SK-N-SH treated with all-trans-retinoic acid at 6 μM for 48 hours (cell line): ENCODE data around the gene PRKRIP1.
A peak's percentile ranks its signal among the peaks of the same experiment; 100 is the strongest.

Experiments used
- ATAC-seq: fragments of 200-7000 bp; cut with Tn5 transposase; 3 replicates; pipeline ENCODE4 v1.9.1; 2020; ENCODE audit warnings: mild to moderate bottlenecking, moderate library complexity
- ARNTL ChIP-seq: fragments of 450-650 bp; formaldehyde crosslinking; IDR thresholded peaks from 2 replicates; pipeline ENCODE4 v1.5.0; 2020; ENCODE audit warnings: low read depth, mild to moderate bottlenecking, moderate library complexity, borderline replicate concordance
- BACH2 ChIP-seq: fragments of 250-450 bp; sonication (Bioruptor Pico); IDR thresholded peaks from 2 replicates; pipeline ENCODE4 v1.9.0; 2021; ENCODE audit warnings: mild to moderate bottlenecking, borderline replicate concordance
- CSDC2 ChIP-seq: fragments of 250-450 bp; sonication (Bioruptor Pico); IDR thresholded peaks from 2 replicates; pipeline ENCODE4 v1.5.0; 2020; ENCODE audit warnings: mild to moderate bottlenecking, moderate library complexity
- GLIS3 ChIP-seq: fragments of 250-450 bp; sonication (Bioruptor Pico); IDR thresholded peaks from 2 replicates; pipeline ENCODE4 v1.5.0; 2020; ENCODE audit warnings: mild to moderate bottlenecking, moderate library complexity
- ISL1 ChIP-seq: fragments of 250-450 bp; sonication (Bioruptor Pico); IDR thresholded peaks from 2 replicates; pipeline ENCODE4 v2.1.2; 2022; ENCODE audit warnings: mild to moderate bottlenecking, moderate library complexity
- OSR1 ChIP-seq: fragments of 250-450 bp; sonication (Bioruptor Pico); IDR thresholded peaks from 2 replicates; pipeline ENCODE4 v1.8.0; 2022; ENCODE audit warnings: moderate library complexity, mild to moderate bottlenecking, inconsistent platforms
- RARB ChIP-seq: fragments of 250-450 bp; sonication (Bioruptor Pico); IDR thresholded peaks from 2 replicates; pipeline ENCODE4 v1.8.0; 2021; ENCODE audit warnings: mild to moderate bottlenecking, moderate library complexity
- SNAI2 ChIP-seq: fragments of 250-450 bp; sonication (Bioruptor Pico); IDR thresholded peaks from 2 replicates; pipeline ENCODE4 v1.5.0; 2020; ENCODE audit warnings: mild to moderate bottlenecking, moderate library complexity
- TCF4 ChIP-seq: fragments of 250-450 bp; sonication (Bioruptor Pico); IDR thresholded peaks from 2 replicates; pipeline ENCODE4 v1.8.0; 2021; ENCODE audit warnings: mild to moderate bottlenecking, moderate library complexity, borderline replicate concordance
- TOX ChIP-seq: fragments of 250-450 bp; sonication (Bioruptor Pico); IDR thresholded peaks from 2 replicates; pipeline ENCODE4 v1.8.0; 2021; ENCODE audit warnings: mild to moderate bottlenecking, moderate library complexity, borderline replicate concordance
- ZC3H10 ChIP-seq: fragments of 250-450 bp; sonication (Bioruptor Pico); IDR thresholded peaks from 2 replicates; pipeline ENCODE4 v1.5.1; 2021; ENCODE audit warnings: mild to moderate bottlenecking, moderate library complexity
- ZFP3 ChIP-seq: fragments of 250-450 bp; sonication (Bioruptor Pico); IDR thresholded peaks from 2 replicates; pipeline ENCODE4 v1.5.0; 2020; ENCODE audit warnings: mild to moderate bottlenecking, moderate library complexity
- ZFP30 ChIP-seq: fragments of 450-650 bp; formaldehyde crosslinking; IDR thresholded peaks from 2 replicates; pipeline ENCODE4 v1.5.0; 2022; ENCODE audit warnings: mild to moderate bottlenecking, moderate library complexity
- ZNF565 ChIP-seq: fragments of 450-650 bp; formaldehyde crosslinking; conservative IDR thresholded peaks from 2 replicates; pipeline ENCODE4 v1.5.0; 2020; ENCODE audit warnings: low read depth, mild to moderate bottlenecking, moderate library complexity
- ZNF70 ChIP-seq: fragments of 450-650 bp; formaldehyde crosslinking; IDR thresholded peaks from 2 replicates; pipeline ENCODE4 v1.5.0; 2020; ENCODE audit warnings: mild to moderate bottlenecking, moderate library complexity
- ZNF8 ChIP-seq: fragments of 450-650 bp; formaldehyde crosslinking; IDR thresholded peaks from 2 replicates; pipeline ENCODE4 v1.5.0; 2020; ENCODE audit warnings: mild to moderate bottlenecking, moderate library complexity
- TF ChIP-seq, protein P1 (sequence below): fragments of 250-450 bp; sonication (Bioruptor Pico); IDR thresholded peaks from 2 replicates; pipeline ENCODE4 v1.5.1; 2020; ENCODE audit warnings: low read depth, mild to moderate bottlenecking, moderate library complexity
- TF ChIP-seq, protein P2 (sequence below): fragments of 250-450 bp; sonication (Bioruptor Pico); IDR thresholded peaks from 2 replicates; pipeline ENCODE4 v1.5.1; 2021; ENCODE audit warnings: mild to moderate bottlenecking, moderate library complexity
- TF ChIP-seq, protein P3 (sequence below): fragments of 250-450 bp; sonication (Bioruptor Pico); IDR thresholded peaks from 2 replicates; pipeline ENCODE4 v1.5.0; 2020; ENCODE audit warnings: mild to moderate bottlenecking, moderate library complexity

PRKRIP1 gene

DNA sequence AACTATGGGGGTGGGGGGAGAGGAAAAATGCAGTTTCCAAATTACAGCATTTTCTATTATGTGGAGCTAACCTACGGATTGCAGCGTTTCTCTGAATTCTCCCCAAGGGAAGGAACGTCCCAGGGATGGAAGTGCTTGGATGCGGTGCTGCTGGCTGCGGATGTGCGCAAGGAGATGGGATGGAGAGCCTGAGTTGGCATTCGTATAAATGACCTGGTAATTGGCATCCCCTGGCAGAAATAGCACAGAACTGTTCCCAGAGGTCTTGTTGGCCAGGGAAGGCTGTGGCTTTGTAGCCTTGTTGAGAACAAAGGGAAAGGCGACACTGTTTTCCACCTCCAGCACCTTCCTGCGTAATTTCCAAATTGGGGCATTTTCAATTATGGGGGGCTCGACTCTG, 40.0 kb downstream of the PRKRIP1 start:
- TF ChIP-seq ZC3H10 (CRISPR knock-in tag) (no peak), TCF4 (CRISPR knock-in tag) (no peak), RARB (CRISPR knock-in tag) (no peak), ZNF565 (CRISPR knock-in tag) (no peak), ZNF8 (CRISPR knock-in tag) (no peak), ISL1 (CRISPR knock-in tag) (no peak), ARNTL (CRISPR knock-in tag) (no peak), ZFP30 (CRISPR knock-in tag) (no peak), CSDC2 (CRISPR knock-in tag) (no peak), OSR1 (CRISPR knock-in tag) (no peak), TOX (CRISPR knock-in tag) (no peak), SNAI2 (no peak)
- TF ChIP-seq, protein P1, sequence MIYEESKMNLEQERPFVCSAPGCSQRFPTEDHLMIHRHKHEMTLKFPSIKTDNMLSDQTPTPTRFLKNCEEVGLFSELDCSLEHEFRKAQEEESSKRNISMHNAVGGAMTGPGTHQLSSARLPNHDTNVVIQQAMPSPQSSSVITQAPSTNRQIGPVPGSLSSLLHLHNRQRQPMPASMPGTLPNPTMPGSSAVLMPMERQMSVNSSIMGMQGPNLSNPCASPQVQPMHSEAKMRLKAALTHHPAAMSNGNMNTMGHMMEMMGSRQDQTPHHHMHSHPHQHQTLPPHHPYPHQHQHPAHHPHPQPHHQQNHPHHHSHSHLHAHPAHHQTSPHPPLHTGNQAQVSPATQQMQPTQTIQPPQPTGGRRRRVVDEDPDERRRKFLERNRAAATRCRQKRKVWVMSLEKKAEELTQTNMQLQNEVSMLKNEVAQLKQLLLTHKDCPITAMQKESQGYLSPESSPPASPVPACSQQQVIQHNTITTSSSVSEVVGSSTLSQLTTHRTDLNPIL, result no peak
- TF ChIP-seq, protein P2, sequence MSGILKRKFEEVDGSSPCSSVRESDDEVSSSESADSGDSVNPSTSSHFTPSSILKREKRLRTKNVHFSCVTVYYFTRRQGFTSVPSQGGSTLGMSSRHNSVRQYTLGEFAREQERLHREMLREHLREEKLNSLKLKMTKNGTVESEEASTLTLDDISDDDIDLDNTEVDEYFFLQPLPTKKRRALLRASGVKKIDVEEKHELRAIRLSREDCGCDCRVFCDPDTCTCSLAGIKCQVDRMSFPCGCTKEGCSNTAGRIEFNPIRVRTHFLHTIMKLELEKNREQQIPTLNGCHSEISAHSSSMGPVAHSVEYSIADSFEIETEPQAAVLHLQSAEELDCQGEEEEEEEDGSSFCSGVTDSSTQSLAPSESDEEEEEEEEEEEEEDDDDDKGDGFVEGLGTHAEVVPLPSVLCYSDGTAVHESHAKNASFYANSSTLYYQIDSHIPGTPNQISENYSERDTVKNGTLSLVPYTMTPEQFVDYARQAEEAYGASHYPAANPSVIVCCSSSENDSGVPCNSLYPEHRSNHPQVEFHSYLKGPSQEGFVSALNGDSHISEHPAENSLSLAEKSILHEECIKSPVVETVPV, result no peak
- ATAC-seq, result no peak

DNA sequence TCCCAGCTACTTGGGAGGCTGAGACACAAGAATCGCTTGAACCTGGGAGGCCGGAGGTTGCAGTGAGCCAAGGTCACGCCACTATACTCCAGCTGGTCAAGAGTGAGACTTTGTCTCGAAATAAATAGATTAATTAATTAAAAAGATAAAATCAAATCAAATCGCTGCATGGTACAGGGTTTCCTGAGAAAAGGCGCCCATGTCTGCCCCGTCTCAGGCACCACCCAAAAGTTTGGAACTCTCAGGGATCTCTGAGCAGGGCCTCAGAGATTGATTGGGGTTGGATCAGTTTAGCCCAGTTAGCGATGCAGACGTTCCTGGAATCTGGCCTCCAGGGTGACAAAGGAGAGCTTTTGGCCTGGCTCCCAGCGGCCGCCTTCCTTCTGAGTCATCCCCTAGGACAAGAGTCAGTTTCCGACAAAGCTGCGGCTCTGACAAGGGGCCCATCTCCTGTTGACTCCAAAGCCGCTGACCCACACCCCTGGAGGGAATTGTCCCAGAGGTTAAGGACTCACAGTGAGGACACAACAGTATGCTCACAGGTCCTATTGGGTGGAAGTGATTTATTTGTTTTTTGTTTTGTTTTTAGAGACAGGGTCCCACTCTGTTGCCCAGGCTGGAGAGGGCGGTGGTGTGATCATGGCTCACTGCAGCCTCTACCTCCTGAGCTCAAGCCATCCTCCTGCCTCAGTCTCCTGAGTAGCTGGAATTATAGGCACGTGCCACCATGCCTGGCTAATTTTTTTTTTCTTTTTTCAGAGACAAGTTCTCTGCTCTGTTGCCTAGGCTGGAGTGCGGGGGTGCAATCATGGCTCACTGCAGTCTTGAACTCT, 44.0 kb downstream of the PRKRIP1 start:
- no peak for TF ChIP-seq ARNTL (CRISPR knock-in tag)
- no peak for TF ChIP-seq ZC3H10 (CRISPR knock-in tag)
- TF ChIP-seq ZFP3 (CRISPR knock-in tag), result 0 out of 2 replicates have a peak, but pooled peaks have one; percentile 43
- TF ChIP-seq GLIS3, result no peak
- TF ChIP-seq, protein P3, sequence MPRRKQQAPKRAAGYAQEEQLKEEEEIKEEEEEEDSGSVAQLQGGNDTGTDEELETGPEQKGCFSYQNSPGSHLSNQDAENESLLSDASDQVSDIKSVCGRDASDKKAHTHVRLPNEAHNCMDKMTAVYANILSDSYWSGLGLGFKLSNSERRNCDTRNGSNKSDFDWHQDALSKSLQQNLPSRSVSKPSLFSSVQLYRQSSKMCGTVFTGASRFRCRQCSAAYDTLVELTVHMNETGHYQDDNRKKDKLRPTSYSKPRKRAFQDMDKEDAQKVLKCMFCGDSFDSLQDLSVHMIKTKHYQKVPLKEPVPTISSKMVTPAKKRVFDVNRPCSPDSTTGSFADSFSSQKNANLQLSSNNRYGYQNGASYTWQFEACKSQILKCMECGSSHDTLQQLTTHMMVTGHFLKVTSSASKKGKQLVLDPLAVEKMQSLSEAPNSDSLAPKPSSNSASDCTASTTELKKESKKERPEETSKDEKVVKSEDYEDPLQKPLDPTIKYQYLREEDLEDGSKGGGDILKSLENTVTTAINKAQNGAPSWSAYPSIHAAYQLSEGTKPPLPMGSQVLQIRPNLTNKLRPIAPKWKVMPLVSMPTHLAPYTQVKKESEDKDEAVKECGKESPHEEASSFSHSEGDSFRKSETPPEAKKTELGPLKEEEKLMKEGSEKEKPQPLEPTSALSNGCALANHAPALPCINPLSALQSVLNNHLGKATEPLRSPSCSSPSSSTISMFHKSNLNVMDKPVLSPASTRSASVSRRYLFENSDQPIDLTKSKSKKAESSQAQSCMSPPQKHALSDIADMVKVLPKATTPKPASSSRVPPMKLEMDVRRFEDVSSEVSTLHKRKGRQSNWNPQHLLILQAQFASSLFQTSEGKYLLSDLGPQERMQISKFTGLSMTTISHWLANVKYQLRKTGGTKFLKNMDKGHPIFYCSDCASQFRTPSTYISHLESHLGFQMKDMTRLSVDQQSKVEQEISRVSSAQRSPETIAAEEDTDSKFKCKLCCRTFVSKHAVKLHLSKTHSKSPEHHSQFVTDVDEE, result no peak
- peak; percentile 90 for ATAC-seq

DNA sequence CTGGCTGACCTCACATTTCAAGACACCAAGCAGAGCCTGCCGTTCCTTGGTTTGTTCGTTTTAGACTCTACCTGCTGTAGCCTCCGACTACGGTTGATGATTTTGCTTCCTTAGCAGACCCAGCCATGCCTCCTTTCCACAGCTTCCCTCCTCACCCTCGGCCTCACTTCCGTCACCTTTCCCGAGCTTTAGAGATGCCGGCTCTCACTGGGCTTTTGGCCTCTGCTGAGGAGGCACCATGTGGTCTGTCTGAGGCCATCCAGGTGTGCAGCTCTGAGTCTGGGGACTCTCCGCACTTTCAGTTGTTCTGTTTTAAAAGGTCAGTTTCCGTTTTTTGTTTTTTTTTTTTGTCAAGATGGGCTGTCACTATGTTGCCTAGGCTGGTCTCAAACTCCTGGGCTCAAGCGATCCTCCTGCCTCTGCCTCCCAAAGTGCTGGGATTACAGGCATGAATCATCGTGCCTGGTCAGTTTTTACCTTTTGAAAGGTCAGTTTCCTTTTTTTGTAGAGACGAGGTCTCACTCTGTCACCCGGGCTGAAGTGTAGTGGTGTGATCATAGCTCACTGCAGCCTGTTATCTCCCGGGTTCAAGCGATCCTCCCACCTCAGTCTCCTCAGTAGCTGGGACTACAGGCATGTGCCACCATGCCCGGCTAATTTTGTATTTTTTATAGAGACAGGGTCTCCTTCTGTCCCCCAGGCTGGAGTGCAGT, 49.0 kb downstream of the PRKRIP1 start:
- TF ChIP-seq BACH2 (CRISPR knock-in tag) (no peak), SNAI2 (no peak), ZNF70 (CRISPR knock-in tag) (no peak), OSR1 (CRISPR knock-in tag) (no peak)
- TF ChIP-seq, protein P2, result no peak
- no peak for ATAC-seq

DNA sequence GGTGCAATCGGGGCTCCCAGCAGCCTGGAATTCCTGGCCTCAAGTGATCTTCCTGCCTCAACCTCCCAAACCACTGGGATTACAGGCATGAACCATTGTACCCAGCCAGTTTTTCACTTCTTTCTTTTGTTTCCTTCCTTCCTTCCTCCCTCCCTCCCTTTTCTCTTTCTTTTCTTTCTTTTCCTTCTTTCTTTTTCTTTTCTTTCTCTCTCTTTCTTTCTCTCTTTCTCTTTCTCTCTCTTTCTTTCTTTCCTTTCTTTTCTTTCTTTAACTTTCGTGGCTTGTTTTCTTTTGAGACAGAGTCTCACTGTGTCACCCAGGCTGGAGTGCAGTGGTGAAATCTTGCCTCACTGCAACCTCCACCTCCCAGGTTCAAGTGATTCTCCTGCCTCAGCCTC, 49.5 kb downstream of the PRKRIP1 start:
- ATAC-seq, result no peak
- TF ChIP-seq, protein P1, result no peak
- TF ChIP-seq GLIS3 (no peak), ZNF70 (CRISPR knock-in tag) (no peak), TCF4 (CRISPR knock-in tag) (no peak), ZNF565 (CRISPR knock-in tag) (no peak)
- TF ChIP-seq, all 23 proteins: peak for 0
